NCI-H2196 (cell line): ENCODE measurements around the gene NAGLU.

ENCODE experiments used
- DNase-seq: peaks from one replicate; lab custom pipeline; 2025; ENCODE audit not compliant: unreplicated experiment; lab: John Stamatoyannopoulos, UW

NAGLU gene

GRCh38 chr17:42563143-42563509 lies 27.1 kb downstream of the NAGLU start:
- DNase-seq = no peak

- DNase-seq = no peak
Measured at GRCh38 chr17:42563543-42563942, 27.5 kb downstream of the NAGLU start.

GRCh38 chr17:42563950-42564349 lies 27.9 kb downstream of the NAGLU start:
- DNase-seq = no peak

- no peak for DNase-seq
Measured at GRCh38 chr17:42564815-42565522, 28.9 kb downstream of the NAGLU start.

GRCh38 chr17:42565523-42566214 lies 29.6 kb downstream of the NAGLU start:
- DNase-seq = no peak

GRCh38 chr17:42566215-42566882 lies 30.3 kb downstream of the NAGLU start:
- DNase-seq = no peak

GRCh38 chr17:42566883-42567573 lies 31.0 kb downstream of the NAGLU start, which contains the start of gene MLX:
TSS of gene MLX (plus strand) at chr17:42567100. CDS start at chr17:42567125, 25 bp downstream.
- DNase-seq = peak; percentile 89

- no peak for DNase-seq
Measured at GRCh38 chr17:42568341-42569111, 32.5 kb downstream of the NAGLU start.

GRCh38 chr17:42571435-42572225 lies 35.6 kb downstream of the NAGLU start:
- no peak for DNase-seq

DNA sequence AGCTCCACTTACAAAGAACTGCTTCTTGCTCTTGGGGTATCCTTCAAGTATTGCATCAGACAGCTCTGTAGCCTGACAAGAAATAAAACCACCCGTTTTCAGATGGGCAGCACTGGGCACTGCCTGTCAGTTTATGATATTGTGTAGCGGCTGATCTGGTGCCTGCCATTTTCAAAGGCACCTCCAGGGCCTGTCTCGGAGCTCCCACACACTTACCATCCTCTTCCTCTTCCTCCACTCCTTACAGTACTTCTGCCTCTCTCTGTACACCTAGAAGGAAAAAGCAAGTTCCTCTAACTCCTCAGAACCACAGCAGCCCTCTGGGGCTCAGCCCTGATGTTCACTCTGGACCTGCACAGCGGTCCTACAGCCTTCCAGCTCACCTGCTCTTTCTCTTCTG lies 37.1 kb downstream of the NAGLU start:
- DNase-seq = no peak

DNA sequence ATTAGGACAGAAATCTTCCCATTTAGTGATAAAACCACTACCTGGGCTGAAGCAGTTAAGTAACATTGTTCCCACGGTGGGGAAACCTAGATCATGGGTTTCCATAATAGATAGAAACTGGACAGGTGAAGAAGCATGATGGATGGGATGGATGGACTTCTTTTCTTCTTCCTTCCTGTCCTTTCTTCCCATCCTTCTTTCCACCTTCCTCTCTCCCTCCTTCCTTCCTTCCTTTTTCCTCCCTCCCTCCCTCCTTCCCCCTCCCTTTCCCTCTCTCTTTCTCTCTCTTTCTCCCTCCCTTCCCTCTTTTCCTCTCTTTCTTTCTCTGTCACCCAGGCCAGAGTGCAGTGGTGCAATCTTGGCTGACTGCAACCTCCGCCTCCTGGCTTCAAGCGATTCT lies 38.4 kb downstream of the NAGLU start:
- DNase-seq = no peak

DNA sequence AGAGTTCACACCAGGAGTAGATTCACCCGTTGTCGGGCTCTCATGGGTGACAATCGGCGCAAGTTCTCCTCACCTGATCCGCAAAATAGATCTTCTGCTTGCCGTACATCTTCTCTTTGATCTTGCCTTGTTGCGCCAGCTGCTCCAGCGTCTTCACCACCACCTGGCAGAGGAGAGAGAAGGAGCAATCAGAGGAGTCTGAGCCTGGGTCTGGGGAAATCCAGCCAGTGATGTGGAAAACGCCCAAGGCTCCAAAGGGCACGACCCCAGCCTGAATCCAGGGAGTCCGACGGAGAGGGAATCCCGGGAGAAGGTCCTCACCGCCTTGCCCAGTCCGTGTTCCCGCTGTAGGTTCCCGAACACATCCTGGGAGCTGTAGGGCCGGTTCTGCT lies 41.1 kb downstream of the NAGLU start:
- DNase-seq = no peak

- DNase-seq = peak; percentile 83
Measured at GRCh38 chr17:42577532-42578281, 41.7 kb downstream of the NAGLU start, which contains the start of gene PSMC3IP. TSS of gene PSMC3IP (minus strand) at chr17:42577729. CDS start at chr17:42577686, 43 bp downstream.

DNA sequence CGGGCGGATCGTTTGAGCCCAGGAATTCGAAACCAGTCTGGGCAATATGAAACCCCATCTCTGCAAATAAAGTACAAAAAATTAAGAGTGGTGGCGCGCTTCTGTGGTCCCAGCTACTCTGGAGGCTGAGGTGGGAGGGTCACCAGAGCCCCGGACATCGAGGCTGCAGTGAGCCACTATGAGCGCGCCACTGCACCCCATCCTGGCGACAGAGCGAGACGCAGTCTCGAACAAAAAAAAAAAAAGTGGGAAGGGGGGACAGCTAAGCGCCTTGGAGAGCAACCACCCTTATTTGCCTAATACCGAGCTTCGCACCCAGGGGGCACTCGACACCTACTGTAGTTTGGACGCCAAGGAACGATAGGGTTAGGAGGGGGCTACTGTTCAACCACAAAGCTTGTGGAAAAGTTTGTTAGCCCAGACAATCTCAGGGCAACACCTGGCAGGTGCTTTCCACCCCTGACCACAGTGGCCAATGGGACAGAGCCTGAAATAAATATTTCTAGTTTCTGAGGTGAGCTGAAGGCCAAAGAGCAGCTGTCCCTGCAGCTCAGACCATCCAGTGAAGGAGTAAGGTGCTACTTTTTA lies 42.3 kb downstream of the NAGLU start:
- peak; percentile 66 for DNase-seq

- no peak for DNase-seq
Measured at GRCh38 chr17:42579794-42580551, 43.9 kb downstream of the NAGLU start.

DNA sequence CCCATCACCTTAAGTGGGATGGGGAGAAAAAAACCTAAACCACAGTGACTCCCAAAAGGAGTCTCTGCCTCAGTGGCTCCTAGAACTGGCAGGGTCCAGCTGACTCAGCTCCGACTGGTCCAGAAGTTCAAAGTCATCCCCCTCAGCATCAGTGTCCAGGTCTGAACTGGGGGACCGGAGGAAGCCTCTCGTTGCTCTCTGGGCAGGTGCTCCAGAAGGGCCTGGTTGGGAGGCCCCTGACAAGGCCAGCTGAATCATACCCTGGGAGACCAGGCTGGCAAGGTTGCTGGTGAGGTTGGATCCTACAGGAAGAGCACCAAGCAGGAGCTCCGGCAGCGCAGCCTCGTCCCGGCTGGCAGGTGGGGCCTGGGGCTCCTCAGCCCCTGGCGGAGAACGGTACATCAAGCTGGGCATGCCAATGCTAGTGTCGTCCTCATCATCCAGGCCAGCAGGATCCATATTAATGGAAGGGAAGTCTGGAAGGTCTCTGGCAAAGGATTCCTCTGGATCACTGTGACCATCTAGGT lies 45.8 kb downstream of the NAGLU start:
- DNase-seq = no peak

- DNase-seq = no peak
Measured at GRCh38 chr17:42584880-42585279, 48.8 kb downstream of the NAGLU start.

DNA sequence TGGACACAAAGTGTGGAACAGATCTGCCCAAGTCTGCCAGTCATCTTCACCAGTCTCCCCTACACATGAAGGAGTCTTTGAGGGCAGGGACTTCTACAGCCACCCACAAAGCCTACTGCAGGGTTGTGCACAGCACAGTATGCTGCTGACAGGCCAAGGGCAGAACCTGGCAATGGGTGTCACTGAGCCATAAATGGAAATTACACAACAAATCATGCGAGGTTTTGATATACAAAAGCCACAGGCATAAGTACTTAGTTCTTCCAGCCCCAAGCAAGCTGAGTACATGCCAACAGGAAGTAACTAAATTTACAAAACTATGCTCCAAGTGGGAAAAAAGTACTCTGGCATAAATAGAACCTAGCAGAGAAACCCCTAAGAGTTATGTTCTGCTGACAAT lies 49.3 kb downstream of the NAGLU start:
- DNase-seq = no peak
